Measurements from ENCODE around the gene NPIPA7. TPM values are rescaled to one million over a fixed set of nuclear protein-coding genes. Genes with fewer than 3 reads are reported as not detected.
"Not testable (repeated sequence)": the region's sequence is repeated elsewhere in the genome, so short reads cannot be mapped to it uniquely, and the experiment has no call there.

The NPIPA7 gene
- total and polyA plus RNA-seq, 4 donors = 1.4 to 10.5 (median 3.7) TPM

DNA sequence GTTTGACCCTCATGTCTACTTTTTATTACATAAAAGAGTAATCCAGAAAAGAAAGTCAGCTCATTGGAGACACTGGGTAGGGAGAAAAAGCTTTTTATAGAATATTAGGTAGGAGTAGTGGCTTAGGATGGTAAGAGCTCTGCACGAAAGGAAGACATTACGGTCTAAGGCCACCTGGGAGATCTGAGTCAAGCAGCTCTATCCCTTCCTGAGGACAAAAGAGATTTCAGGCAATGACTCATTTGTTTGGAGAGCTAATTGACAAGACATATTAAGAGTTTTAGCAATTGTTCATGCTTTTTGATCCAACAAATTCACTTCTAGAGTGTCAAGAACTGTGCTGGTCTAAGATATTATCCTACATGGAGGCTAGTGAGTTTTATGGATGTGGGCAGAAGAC lies 62.5 kb downstream of the NPIPA7 start:
- not testable (repeated sequence) for H3K4me3 ChIP-seq (ENCODE audit: low read depth in 1 of 3, low read length in 3 of 3); H3K36me3 ChIP-seq (ENCODE audit: control insufficient read depth in 4 of 4, insufficient read depth in 3 of 4, low read depth in 1 of 4, low read length in 3 of 4); H3K27me3 ChIP-seq (ENCODE audit: control insufficient read depth in 4 of 4, insufficient read depth in 4 of 4, low read length in 3 of 4); H3K9ac ChIP-seq (ENCODE audit: low read depth in 1 of 2, low read length in 2 of 2); H3K9me3 ChIP-seq (ENCODE audit: control insufficient read depth in 4 of 4, low read length in 3 of 4); H3K27ac ChIP-seq (ENCODE audit: low read depth in 1 of 2, low read length in 2 of 2); H3K4me1 ChIP-seq (ENCODE audit: control insufficient read depth in 4 of 4, insufficient read depth in 4 of 4, low read length in 3 of 4); DNase-seq (ENCODE audit: low spot score)
- WGBS = 91% methylated on average over 1 of the region's 2 CpGs

Small RNA genes within 50 kb of the gene (small RNA-seq; reads per million reads assigned to genes)
- gene AC138969.3 = not detected
- not detected for gene MIR6511A3
- gene MIR6770-2 = not detected

Other genes with a start within 250 kb of the NPIPA7 start
- 100 to 1,000 TPM; 107 to 162 TPM for gene ABCC6, start 155.6 kb upstream of the NPIPA7 start, total RNA-seq
- gene ABCC6, start 155.6 kb upstream of the NPIPA7 start, polyA plus RNA-seq = 10 to 100 TPM; 50.6 to 84.6 TPM
- 10 to 100 TPM; 12.6 to 31.6 TPM for gene NOMO3, start 146.6 kb upstream of the NPIPA7 start, total RNA-seq
- gene NOMO3, start 146.6 kb upstream of the NPIPA7 start, polyA plus RNA-seq = 10 to 100 TPM in 1 of 2 donors, 1 to 10 TPM in 1; 4.5 to 16.6 TPM